ENCODE results near the gene FBLL1. TPM values are rescaled to one million over a fixed set of nuclear protein-coding genes. Genes with fewer than 3 reads are reported as not detected.
A peak's percentile ranks its signal among the peaks of the same experiment; 100 is the strongest.

Gene FBLL1
- total and polyA plus RNA-seq, 3 experiments from 2014 or later = not detected

GRCh38 chr5:168502563-168503237 is 26.4 kb upstream of the FBLL1 start:
- H3K27me3 ChIP-seq (ENCODE audit: insufficient read depth, low read length, poor library complexity, severe bottlenecking) = no peaks in the 10 kb centered on the region
- H3K27me3 Mint-ChIP-seq = no peaks in the 10 kb centered on the region
- POLR2A ChIA-PET = interaction anchor here (0.6 kb wide), 1 partner anchor 19 kb away, joined by 3 read pairs; no protein-coding TSS in a partner anchor
- H3K9me3 ChIP-seq (ENCODE audit: low read length) = no peaks in the 10 kb centered on the region
- peaks cover 7 to 75% (median 21%) of the 10 kb centered on the region in 3 donors for H3K36me3 Mint-ChIP-seq
- H3K9me3 Mint-ChIP-seq = no peaks in the 10 kb centered on the region
- H3K4me1 ChIP-seq (ENCODE audit: insufficient read depth, low read length) = no peaks in the 10 kb centered on the region
- DNase-seq = no peak
- no peak overlapping the region for H3K4me3 Mint-ChIP-seq
- H3K27ac ChIP-seq (ENCODE audit: low read depth, low read length) = no peak overlapping the region
- no peak overlapping the region for H3K4me3 ChIP-seq (ENCODE audit: low read length)
- CTCF ChIA-PET = no interaction called here
- peaks cover 32% of the 10 kb centered on the region for H3K36me3 ChIP-seq (ENCODE audit: insufficient read depth, low read length)
- H3K27ac Mint-ChIP-seq = no peak overlapping the region
- peaks cover 0 to 5% (median 0%) of the 10 kb centered on the region in 3 donors for H3K4me1 Mint-ChIP-seq

GRCh38 chr5:168513861-168514428 is 15.2 kb upstream of the FBLL1 start:
- ChIA-PET POLR2A (no interaction called here), CTCF (no interaction called here)

GRCh38 chr5:168525856-168526255 is 3.2 kb upstream of the FBLL1 start:
- no peak overlapping the region for H3K27ac ChIP-seq (ENCODE audit: low read depth, low read length)
- Mint-ChIP-seq H3K9me3 (peaks cover 0 to 6% (median 0%) of the 10 kb centered on the region in 5 donors), H3K36me3 (peaks cover 0 to 9% (median 2%) of the 10 kb centered on the region in 3 donors), H3K4me3 (no peak overlapping the region), H3K4me1 (peaks cover 8 to 15% (median 9%) of the 10 kb centered on the region in 3 donors), H3K27ac (no peak overlapping the region), H3K27me3 (peaks cover 20 to 27% of the 10 kb centered on the region in 2 donors)
- no peaks in the 10 kb centered on the region for H3K9me3 ChIP-seq (ENCODE audit: low read length)
- CTCF ChIA-PET = interaction anchor here (1.1 kb wide), 1 partner anchor 9 kb away, joined by 3 read pairs; no protein-coding TSS in a partner anchor
- no peaks in the 10 kb centered on the region for H3K36me3 ChIP-seq (ENCODE audit: insufficient read depth, low read length)
- POLR2A ChIA-PET = no interaction called here
- peaks cover 14% of the 10 kb centered on the region for H3K27me3 ChIP-seq (ENCODE audit: insufficient read depth, low read length, poor library complexity, severe bottlenecking)
- no peak overlapping the region for H3K4me3 ChIP-seq (ENCODE audit: low read length)
- DNase-seq = no peak
- no peaks in the 10 kb centered on the region for H3K4me1 ChIP-seq (ENCODE audit: insufficient read depth, low read length)

More at GRCh38 chr5:168513861-168514428, 15.2 kb upstream of the FBLL1 start:
- no peaks in the 10 kb centered on the region for H3K4me1 ChIP-seq (ENCODE audit: insufficient read depth, low read length)
- Mint-ChIP-seq H3K9me3 (peaks cover 5 to 11% (median 8%) of the 10 kb centered on the region in 5 donors), H3K27me3 (no peaks in the 10 kb centered on the region), H3K27ac (peak overlapping the region in 1 of 8 donors; percentile 55), H3K4me3 (no peak overlapping the region), H3K36me3 (peaks cover 60 to 100% (median 68%) of the 10 kb centered on the region in 3 donors), H3K4me1 (peaks cover 0 to 9% (median 0%) of the 10 kb centered on the region in 3 donors)
- no peak overlapping the region for H3K4me3 ChIP-seq (ENCODE audit: low read length)
- H3K27me3 ChIP-seq (ENCODE audit: insufficient read depth, low read length, poor library complexity, severe bottlenecking) = no peaks in the 10 kb centered on the region
- H3K27ac ChIP-seq (ENCODE audit: low read depth, low read length) = no peak overlapping the region
- H3K36me3 ChIP-seq (ENCODE audit: insufficient read depth, low read length) = peaks cover 60% of the 10 kb centered on the region
- H3K9me3 ChIP-seq (ENCODE audit: low read length) = no peaks in the 10 kb centered on the region
- DNase-seq = no peak

GRCh38 chr5:168527756-168528295 is 1.3 kb upstream of the FBLL1 start:
- no peaks in the 10 kb centered on the region for H3K4me1 ChIP-seq (ENCODE audit: insufficient read depth, low read length)
- CTCF ChIA-PET = interaction anchor here (1.6 kb wide), 1 partner anchor 11 kb away, joined by 6 read pairs; no protein-coding TSS in a partner anchor
- no peaks in the 10 kb centered on the region for H3K9me3 ChIP-seq (ENCODE audit: low read length)
- H3K36me3 Mint-ChIP-seq = no peaks in the 10 kb centered on the region
- peak overlapping the region in 3 of 7 donors; percentile 3 to 69 (median 44) for H3K4me3 Mint-ChIP-seq
- POLR2A ChIA-PET = no interaction called here
- no peak overlapping the region for H3K27ac ChIP-seq (ENCODE audit: low read depth, low read length)
- peaks cover 0 to 6% (median 0%) of the 10 kb centered on the region in 5 donors for H3K9me3 Mint-ChIP-seq
- no peak overlapping the region for H3K27ac Mint-ChIP-seq
- peaks cover 30 to 43% of the 10 kb centered on the region in 2 donors for H3K27me3 Mint-ChIP-seq
- no peak overlapping the region for H3K4me3 ChIP-seq (ENCODE audit: low read length)
- H3K36me3 ChIP-seq (ENCODE audit: insufficient read depth, low read length) = no peaks in the 10 kb centered on the region
- peaks cover 8 to 15% (median 9%) of the 10 kb centered on the region in 3 donors for H3K4me1 Mint-ChIP-seq
- peaks cover 18% of the 10 kb centered on the region for H3K27me3 ChIP-seq (ENCODE audit: insufficient read depth, low read length, poor library complexity, severe bottlenecking)
- DNase-seq = no peak

GRCh38 chr5:168529374-168530234 is 499 bp downstream of the FBLL1 start:
- Mint-ChIP-seq H3K4me1 (peaks cover 8 to 15% (median 9%) of the 10 kb centered on the region in 3 donors), H3K4me3 (peak overlapping the region in 6 of 7 donors; percentile 32 to 79 (median 64)), H3K9me3 (peaks cover 0 to 6% (median 0%) of the 10 kb centered on the region in 5 donors), H3K27me3 (peaks cover 39 to 52% of the 10 kb centered on the region in 2 donors), H3K36me3 (no peaks in the 10 kb centered on the region), H3K27ac (no peak overlapping the region)
- Histone ChIP-seq H3K4me1 (ENCODE audit: insufficient read depth, low read length) (no peaks in the 10 kb centered on the region), H3K27ac (ENCODE audit: low read depth, low read length) (no peak overlapping the region), H3K9me3 (ENCODE audit: low read length) (no peaks in the 10 kb centered on the region), H3K27me3 (ENCODE audit: insufficient read depth, low read length, poor library complexity, severe bottlenecking) (peaks cover 18% of the 10 kb centered on the region), H3K4me3 (ENCODE audit: low read length) (no peak overlapping the region), H3K36me3 (ENCODE audit: insufficient read depth, low read length) (no peaks in the 10 kb centered on the region)
- POLR2A ChIA-PET = no interaction called here
- no peak for DNase-seq
- CTCF ChIA-PET = no interaction called here

GRCh38 chr5:168530621-168531150 is 1.6 kb downstream of the FBLL1 start:
- Mint-ChIP-seq H3K4me3 (peak overlapping the region in 4 of 7 donors; percentile 30 to 72 (median 64)), H3K27ac (no peak overlapping the region), H3K4me1 (peaks cover 8 to 15% (median 9%) of the 10 kb centered on the region in 3 donors), H3K36me3 (no peaks in the 10 kb centered on the region), H3K9me3 (peaks cover 0 to 6% (median 0%) of the 10 kb centered on the region in 5 donors), H3K27me3 (peaks cover 43 to 58% of the 10 kb centered on the region in 2 donors)
- Histone ChIP-seq H3K27me3 (ENCODE audit: insufficient read depth, low read length, poor library complexity, severe bottlenecking) (peaks cover 18% of the 10 kb centered on the region), H3K27ac (ENCODE audit: low read depth, low read length) (no peak overlapping the region), H3K9me3 (ENCODE audit: low read length) (no peaks in the 10 kb centered on the region), H3K4me3 (ENCODE audit: low read length) (no peak overlapping the region), H3K4me1 (ENCODE audit: insufficient read depth, low read length) (no peaks in the 10 kb centered on the region), H3K36me3 (ENCODE audit: insufficient read depth, low read length) (no peaks in the 10 kb centered on the region)
- DNase-seq = no peak
- ChIA-PET POLR2A (no interaction called here), CTCF (no interaction called here)

- Mint-ChIP-seq H3K4me1 (peaks cover 8 to 15% (median 9%) of the 10 kb centered on the region in 3 donors), H3K27me3 (peaks cover 43 to 59% of the 10 kb centered on the region in 2 donors), H3K27ac (no peak overlapping the region), H3K36me3 (no peaks in the 10 kb centered on the region), H3K4me3 (no peak overlapping the region), H3K9me3 (peaks cover 0 to 6% (median 0%) of the 10 kb centered on the region in 5 donors)
- Histone ChIP-seq H3K9me3 (ENCODE audit: low read length) (no peaks in the 10 kb centered on the region), H3K27me3 (ENCODE audit: insufficient read depth, low read length, poor library complexity, severe bottlenecking) (peaks cover 18% of the 10 kb centered on the region), H3K4me1 (ENCODE audit: insufficient read depth, low read length) (no peaks in the 10 kb centered on the region), H3K36me3 (ENCODE audit: insufficient read depth, low read length) (no peaks in the 10 kb centered on the region), H3K27ac (ENCODE audit: low read depth, low read length) (no peak overlapping the region), H3K4me3 (ENCODE audit: low read length) (no peak overlapping the region)
- ChIA-PET CTCF (no interaction called here), POLR2A (no interaction called here)
- no peak for DNase-seq
These were observed 2.1 kb downstream of the FBLL1 start for GRCh38 chr5:168531191-168531590.

All from CD8-positive, alpha-beta memory T cell (primary cell).